Measurements from ENCODE around the gene LTB4R. TPM values are rescaled to one million over a fixed set of nuclear protein-coding genes. Genes with fewer than 3 reads are reported as not detected.

The LTB4R gene
- total RNA-seq, 1 experiment from 2014 or later: 0.48 TPM

Other genes with a start within 250 kb of the LTB4R start
- not detected in 2 replicates for gene CPNE6, start 239.9 kb upstream of the LTB4R start, total RNA-seq (2014; rRNA removed; shearing (Covaris generic))
- gene PCK2, start 217.2 kb upstream of the LTB4R start, total RNA-seq (2014; rRNA removed; shearing (Covaris generic)): 12.3 and 12.5 TPM in 2 replicates
- 42.9 and 57.1 TPM in 2 replicates for gene DCAF11, start 196.7 kb upstream of the LTB4R start, total RNA-seq (2014; rRNA removed; shearing (Covaris generic))
- 0.60 and 1.5 TPM in 2 replicates for gene NRL, start 196.6 kb upstream of the LTB4R start, total RNA-seq (2014; rRNA removed; shearing (Covaris generic))
- gene FITM1, start 180.8 kb upstream of the LTB4R start, total RNA-seq (2014; rRNA removed; shearing (Covaris generic)): 0.20 TPM in 1 of 2 replicates, not detected in the other
- 294 and 310 TPM in 2 replicates for gene PSME1, start 175.3 kb upstream of the LTB4R start, total RNA-seq (2014; rRNA removed; shearing (Covaris generic))
- 25.8 and 32.6 TPM in 2 replicates for gene EMC9, start 169.9 kb upstream of the LTB4R start, total RNA-seq (2014; rRNA removed; shearing (Covaris generic))
- 237 and 262 TPM in 2 replicates for gene PSME2, start 164.9 kb upstream of the LTB4R start, total RNA-seq (2014; rRNA removed; shearing (Covaris generic))
- 28.5 and 37.8 TPM in 2 replicates for gene RNF31, start 164.0 kb upstream of the LTB4R start, total RNA-seq (2014; rRNA removed; shearing (Covaris generic))
- gene IRF9, start 150.2 kb upstream of the LTB4R start, total RNA-seq (2014; rRNA removed; shearing (Covaris generic)): 39.3 and 54.4 TPM in 2 replicates
- gene REC8, start 139.4 kb upstream of the LTB4R start, total RNA-seq (2014; rRNA removed; shearing (Covaris generic)): 0.39 and 1.1 TPM in 2 replicates
- 22.9 and 30.9 TPM in 2 replicates for gene IPO4, start 122.7 kb upstream of the LTB4R start, total RNA-seq (2014; rRNA removed; shearing (Covaris generic))
- 52.5 and 69.2 TPM in 2 replicates for gene TM9SF1, start 116.1 kb upstream of the LTB4R start, total RNA-seq (2014; rRNA removed; shearing (Covaris generic))
- gene TSSK4, start 105.8 kb upstream of the LTB4R start, total RNA-seq (2014; rRNA removed; shearing (Covaris generic)): not detected in 2 replicates
- 13.5 and 39.7 TPM in 2 replicates for gene CHMP4A, start 98.0 kb upstream of the LTB4R start, total RNA-seq (2014; rRNA removed; shearing (Covaris generic))
- 23.3 and 26.2 TPM in 2 replicates for gene MDP1, start 95.4 kb upstream of the LTB4R start, total RNA-seq (2014; rRNA removed; shearing (Covaris generic))
- 306 and 349 TPM in 2 replicates for gene NEDD8, start 79.1 kb upstream of the LTB4R start, total RNA-seq (2014; rRNA removed; shearing (Covaris generic))
- gene GMPR2, start 78.6 kb upstream of the LTB4R start, total RNA-seq (2014; rRNA removed; shearing (Covaris generic)): 51.2 and 52.9 TPM in 2 replicates
- 39.5 and 42.9 TPM in 2 replicates for gene TINF2, start 68.9 kb upstream of the LTB4R start, total RNA-seq (2014; rRNA removed; shearing (Covaris generic))
- 0.60 and 0.78 TPM in 2 replicates for gene TGM1, start 48.3 kb upstream of the LTB4R start, total RNA-seq (2014; rRNA removed; shearing (Covaris generic))
- 15.8 and 20.2 TPM in 2 replicates for gene RABGGTA, start 39.9 kb upstream of the LTB4R start, total RNA-seq (2014; rRNA removed; shearing (Covaris generic))
- 12.6 and 15.6 TPM in 2 replicates for gene DHRS1, start 11.7 kb upstream of the LTB4R start, total RNA-seq (2014; rRNA removed; shearing (Covaris generic))
- gene NOP9, start 11.7 kb upstream of the LTB4R start, total RNA-seq (2014; rRNA removed; shearing (Covaris generic)): 10.7 and 10.8 TPM in 2 replicates
- not detected in 2 replicates for gene CIDEB, start 3.5 kb upstream of the LTB4R start, total RNA-seq (2014; rRNA removed; shearing (Covaris generic))
- 0.72 and 0.88 TPM in 2 replicates for gene LTB4R2, start 1.4 kb upstream of the LTB4R start, total RNA-seq (2014; rRNA removed; shearing (Covaris generic))
- gene ADCY4, start 23.6 kb downstream of the LTB4R start, total RNA-seq (2014; rRNA removed; shearing (Covaris generic)): not detected in 2 replicates
- gene RIPK3, start 28.5 kb downstream of the LTB4R start, total RNA-seq (2014; rRNA removed; shearing (Covaris generic)): 0.60 and 1.3 TPM in 2 replicates
- gene NFATC4, start 56.7 kb downstream of the LTB4R start, total RNA-seq (2014; rRNA removed; shearing (Covaris generic)): 10.6 and 13.1 TPM in 2 replicates
- 0.36 and 0.39 TPM in 2 replicates for gene NYNRIN, start 87.5 kb downstream of the LTB4R start, total RNA-seq (2014; rRNA removed; shearing (Covaris generic))
- 0.72 and 1.3 TPM in 2 replicates for gene CBLN3, start 118.2 kb downstream of the LTB4R start, total RNA-seq (2014; rRNA removed; shearing (Covaris generic))
- 18.4 and 23.1 TPM in 2 replicates for gene KHNYN, start 118.5 kb downstream of the LTB4R start, total RNA-seq (2014; rRNA removed; shearing (Covaris generic))
- gene SDR39U1, start 131.3 kb downstream of the LTB4R start, total RNA-seq (2014; rRNA removed; shearing (Covaris generic)): 12.1 and 17.1 TPM in 2 replicates
- gene CMA1, start 196.8 kb downstream of the LTB4R start, total RNA-seq (2014; rRNA removed; shearing (Covaris generic)): not detected in 2 replicates